Fibroblast of peridontal ligament (primary cell): ENCODE data around the gene NID2.

Experiments used
- DNase-seq: peaks from one replicate; pipeline ENCODE4 v3.0.0-alpha.2; 2010; ENCODE audit errors: extremely low read depth

Gene NID2

DNA sequence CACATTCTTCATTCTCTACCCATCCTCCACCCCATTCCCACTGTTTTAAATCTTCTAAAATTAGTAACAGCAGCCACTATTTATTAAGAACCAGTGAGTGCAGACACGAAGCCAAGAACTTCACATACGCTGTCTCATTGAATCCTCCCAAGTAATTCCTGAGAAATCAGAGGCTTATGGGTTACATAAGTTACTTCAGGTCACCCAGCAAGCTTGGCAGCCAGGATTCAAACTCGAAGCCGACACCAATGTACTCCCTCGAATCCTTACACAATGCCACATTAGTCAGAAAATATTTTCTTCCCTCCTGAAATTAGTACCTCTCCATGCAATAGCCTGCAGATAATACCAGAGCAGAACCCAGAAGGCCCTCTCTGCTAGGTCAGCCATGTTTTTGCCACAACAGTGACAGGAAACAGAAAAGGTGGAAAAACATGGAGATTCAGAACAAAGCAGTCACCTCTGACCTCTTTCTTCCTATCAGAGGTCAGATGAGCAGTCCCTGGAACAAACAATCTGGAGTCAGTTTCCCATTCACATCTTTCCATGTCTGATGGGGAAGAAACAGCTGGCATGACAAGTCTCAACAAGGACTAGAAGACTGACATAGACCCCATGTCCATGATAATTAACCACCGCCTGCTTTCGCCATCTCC lies 16.4 kb downstream of the NID2 start:
- DNase-seq = peak; percentile 81

DNA sequence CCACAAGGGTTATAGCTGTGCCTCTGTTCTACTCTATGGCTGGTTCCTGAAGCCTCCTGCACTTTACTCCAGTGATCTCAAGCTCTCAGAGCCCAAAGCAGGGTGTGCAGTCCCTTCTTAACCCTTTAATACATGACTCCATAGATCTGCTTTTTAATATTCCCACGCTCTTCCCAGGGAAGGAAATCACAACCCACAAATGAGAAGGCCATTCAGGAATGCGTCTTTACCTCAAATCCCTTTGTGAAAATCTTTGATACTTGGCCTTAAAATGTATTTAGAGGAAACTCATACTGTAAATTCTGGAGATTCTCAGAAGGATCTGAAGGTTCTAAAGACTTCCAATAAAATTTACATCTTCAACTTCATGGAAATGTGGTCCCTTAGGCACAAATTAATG lies 17.0 kb downstream of the NID2 start:
- DNase-seq = peak; percentile 75

DNA sequence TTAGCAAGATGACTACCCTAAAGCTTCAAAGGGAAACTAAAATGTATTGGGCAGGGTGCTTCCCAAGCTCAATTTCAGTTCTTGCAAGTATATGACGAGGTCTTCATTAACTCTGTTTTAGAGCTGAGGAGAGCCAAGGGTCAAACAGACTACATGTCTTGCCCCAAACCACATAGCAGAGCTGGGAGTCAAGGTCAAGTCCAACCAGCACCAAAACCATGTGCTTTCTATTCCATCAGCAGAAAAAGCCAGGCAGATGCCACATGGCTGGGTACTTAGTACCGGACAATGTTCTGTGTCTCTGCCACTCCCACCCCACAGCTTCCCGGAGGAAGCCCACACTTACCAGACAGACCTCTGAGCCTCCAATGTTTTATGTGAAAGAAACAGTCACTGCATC lies 17.6 kb downstream of the NID2 start:
- DNase-seq = peak; percentile 80

DNA sequence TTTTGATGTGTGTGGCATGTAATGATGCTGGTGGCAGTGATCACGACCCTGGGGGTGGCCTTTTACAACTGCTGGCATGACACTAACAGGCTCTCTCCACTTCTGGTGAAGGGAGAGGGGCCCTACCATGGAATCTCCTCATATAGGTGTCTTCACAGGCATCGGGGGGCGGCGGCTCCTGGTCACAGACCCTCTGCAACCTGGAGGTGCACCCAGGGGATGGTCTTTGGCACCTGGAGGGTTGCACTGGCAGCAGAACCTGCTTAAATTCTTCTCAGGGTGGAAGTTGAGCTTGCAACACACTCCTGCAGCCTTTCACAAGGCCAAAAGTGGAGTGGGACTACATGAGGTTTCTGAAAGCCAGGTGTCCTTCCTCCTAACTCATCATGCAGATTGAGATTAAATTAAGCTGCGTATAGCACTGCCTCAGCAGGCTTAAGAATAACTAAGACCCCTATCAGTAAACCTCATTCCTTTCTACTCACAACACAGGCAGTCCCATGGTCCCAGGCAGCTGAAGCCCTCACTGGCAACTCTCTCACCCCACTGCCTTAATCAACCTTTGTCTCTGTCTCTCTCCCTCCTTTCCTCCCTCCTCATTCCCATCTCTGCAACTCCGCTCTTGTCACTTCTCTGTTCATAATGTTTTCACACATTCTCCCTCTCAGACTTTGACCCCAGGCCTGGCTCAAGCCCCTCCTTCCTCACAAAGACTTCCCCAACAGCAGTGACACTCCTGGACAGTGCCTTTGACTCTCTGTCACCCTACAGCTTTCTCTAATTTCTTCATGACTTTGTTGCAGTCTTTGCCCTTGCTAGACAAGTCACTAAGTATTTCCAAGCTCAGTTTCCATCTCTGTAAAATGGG lies 18.9 kb downstream of the NID2 start:
- DNase-seq = no peak

DNA sequence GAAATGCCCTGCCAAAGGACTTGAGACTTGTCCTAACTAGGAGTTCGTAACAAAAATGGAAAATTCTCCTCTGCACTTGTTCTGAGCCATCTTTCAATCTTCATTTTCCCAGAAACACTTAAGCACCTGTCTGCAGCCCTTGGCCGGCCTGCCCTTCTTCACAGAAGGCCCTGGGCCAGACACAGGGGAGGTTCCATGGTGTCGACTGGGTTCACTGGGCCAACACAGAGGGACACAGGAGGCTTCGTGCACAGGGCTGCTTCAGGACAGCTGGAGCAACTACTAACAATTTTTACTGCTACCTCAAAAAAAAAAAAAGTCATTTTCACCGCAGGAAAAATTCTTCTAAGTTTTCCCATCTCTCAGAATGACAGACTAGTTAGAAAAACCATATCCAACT lies 19.6 kb downstream of the NID2 start:
- no peak for DNase-seq

DNA sequence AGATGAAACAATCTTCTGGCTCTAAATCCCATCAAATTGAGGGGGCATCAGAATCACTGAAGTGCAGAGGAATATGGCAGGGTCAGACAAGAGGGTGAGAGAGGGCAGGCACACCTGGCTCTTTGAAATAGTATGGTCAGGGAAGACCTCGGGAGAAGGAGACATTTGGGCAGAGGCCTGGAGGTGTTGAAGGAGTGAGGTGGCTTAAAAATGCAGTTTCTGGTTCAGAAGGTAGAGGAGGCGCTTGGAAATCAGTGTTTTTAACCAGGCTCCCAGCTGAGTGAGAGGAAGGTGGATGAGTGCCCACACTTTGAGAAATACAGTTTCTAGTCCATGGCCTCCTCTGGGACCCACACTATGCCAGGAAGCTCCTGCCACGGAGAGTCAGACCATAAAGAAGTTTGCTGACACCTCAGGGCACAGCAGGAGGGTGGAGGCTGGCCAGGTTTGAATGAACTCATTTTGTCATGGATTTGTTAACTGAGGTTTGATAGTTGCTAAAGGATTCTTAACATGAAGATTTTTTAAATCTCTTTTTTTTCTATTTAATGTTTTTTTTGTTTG lies 20.1 kb downstream of the NID2 start:
- peak; percentile 35 for DNase-seq

DNA sequence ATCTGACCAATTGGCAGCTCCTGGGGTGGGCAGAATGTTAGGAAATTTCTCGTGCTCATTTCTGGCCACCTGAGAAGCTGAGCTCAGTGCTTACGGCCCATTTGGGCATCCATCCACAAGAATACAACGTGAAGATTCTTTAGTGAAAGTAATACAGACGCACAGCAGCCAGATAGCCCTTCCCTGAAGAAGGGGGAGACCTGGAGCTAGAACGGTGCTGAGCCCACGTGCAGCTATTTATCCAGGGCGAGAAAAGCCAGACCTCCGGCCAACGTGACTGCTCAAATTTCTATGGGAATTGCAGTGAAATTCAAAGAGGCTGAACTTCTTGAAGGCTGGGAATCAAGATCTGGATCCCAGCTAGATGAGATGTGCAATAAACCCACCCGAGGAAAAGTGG lies 20.7 kb downstream of the NID2 start:
- no peak for DNase-seq

DNA sequence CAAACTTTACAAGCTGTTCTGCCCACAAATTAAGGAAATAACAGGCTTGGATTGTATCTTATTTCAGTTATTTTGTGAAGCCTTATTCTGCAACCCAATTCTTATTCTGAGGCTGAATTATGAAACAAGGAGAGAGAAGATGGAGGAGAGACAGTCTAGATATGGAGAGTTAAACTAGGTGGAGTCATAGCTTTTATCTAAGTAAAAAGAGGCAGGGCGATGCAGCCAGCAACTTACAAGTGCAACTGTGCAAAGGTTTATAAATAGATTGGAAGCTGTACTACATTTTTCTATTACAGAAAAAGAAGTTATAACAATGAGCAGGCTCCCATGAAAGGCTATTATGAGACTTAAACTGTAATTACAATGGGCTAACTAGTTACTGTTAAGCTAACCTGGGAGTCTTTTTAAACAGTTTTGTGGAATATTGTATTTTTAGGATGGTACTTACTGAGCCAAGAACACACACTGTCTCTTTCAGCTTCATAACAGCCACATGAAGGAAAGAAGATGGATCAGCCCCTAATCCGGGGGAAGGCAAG lies 22.4 kb downstream of the NID2 start:
- peak; percentile 28 for DNase-seq

DNA sequence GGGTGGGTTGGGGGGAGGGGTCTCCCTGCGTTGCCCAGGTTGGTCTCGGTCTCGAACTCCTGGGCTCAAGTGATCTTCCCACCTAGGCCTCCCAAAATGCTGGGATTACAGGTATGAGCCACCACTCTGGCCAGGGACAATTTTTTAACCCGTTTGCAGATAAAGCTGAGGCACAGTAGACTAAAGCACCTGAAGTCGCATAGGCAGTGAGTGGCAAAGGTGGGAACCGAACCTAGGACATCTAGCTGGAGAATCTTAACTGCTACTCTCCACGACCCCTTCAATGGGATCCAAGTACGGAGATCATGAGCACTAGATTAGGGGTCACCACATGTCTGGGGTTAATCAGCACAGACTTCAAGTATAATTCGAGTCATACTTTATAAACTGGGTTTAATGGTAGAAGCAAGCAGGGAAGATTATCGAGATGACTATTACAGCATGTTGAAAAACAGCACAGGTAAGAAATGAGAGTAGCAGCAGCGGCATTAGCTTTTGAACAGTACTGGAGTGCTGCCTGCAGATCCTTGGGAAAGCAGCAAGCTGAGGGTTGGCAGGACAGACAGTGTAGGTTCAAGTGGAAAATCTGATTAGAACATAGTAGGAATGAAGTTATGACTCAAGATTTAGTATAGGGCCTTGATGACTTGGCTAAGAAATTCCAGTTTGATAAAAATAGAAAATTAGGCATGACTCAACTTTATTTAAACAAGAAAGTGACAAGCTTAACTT lies 23.9 kb downstream of the NID2 start:
- DNase-seq = peak; percentile 92

DNA sequence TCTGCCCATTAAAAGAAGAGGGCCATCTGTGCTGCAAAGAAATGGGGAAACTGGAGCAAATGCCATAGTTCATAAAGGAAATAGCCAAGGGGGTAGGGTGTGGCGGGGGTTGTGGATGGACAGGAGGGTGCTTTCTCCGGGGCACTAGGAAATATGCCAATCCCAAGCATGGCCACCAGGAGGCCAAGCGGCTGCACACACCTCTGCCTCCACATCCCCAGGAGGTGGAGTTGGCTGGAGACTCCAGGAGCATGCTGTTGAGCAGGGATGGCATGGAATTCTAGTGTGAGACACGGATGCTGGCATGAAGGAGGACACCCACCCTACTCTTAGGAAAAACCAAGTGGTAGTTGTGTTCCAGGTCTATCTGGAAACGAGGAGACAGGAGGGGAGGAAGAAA lies 25.2 kb downstream of the NID2 start:
- DNase-seq = no peak

DNA sequence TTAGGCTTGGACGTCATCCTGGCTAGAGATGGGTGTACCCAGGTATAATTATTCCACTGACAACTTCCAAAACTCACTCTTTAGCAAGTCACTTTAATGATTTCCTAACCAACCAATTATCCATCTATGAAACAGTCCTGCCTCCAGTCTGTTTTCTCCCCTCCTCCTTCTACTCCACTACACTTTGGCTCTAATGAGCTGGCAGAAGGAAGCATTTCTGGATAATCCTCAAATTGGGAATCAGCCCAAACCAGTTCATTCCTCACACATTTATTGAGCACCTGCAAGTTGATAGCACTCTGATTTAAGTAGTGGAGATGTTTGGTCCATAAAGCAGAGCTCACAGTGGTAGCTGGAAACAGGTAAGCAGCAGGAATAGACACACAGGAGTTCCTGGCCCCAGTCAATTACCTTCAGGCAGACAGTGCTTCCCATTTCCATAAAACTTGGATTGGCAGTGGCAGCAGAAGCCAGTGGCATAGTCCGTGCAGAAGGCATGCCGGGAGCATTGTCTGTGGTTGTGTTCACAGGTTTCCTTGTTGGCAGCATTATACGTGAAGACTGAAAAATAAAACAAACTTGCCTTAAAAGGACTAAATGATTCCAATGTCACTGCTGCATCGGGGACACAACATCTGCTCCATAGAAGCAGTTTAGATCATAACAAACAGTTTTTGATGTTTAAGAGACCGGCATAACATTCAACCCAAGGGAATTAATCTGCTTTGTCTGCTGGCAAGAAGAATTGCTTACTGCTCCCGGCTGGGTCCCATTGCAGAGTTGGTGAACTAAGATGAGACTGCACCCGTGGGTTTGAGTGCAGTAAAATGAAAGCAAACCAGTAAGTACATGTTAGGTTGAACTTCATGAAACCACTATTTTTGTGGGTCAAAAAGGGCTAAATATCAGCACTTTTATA lies 26.2 kb downstream of the NID2 start:
- DNase-seq = peak; percentile 35

DNA sequence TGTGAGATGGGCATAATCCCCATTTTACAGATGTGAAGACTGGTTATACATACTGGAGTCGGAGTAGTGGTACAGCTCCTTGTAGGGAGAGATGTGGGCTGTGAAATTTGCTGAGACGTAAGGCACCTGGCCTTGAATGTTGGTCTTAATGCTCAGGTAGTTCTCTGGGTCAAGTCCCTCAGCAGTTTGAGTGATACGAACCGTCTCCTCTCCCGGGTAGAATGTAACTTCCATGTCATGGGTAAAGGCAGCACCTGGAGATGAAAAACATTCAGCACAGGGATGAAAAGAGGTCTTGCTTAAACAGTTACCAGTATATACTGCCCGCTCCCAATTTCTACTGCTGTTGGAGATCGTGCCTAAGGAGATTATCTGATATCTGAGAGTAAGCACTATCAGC lies 28.3 kb downstream of the NID2 start:
- DNase-seq = no peak

DNA sequence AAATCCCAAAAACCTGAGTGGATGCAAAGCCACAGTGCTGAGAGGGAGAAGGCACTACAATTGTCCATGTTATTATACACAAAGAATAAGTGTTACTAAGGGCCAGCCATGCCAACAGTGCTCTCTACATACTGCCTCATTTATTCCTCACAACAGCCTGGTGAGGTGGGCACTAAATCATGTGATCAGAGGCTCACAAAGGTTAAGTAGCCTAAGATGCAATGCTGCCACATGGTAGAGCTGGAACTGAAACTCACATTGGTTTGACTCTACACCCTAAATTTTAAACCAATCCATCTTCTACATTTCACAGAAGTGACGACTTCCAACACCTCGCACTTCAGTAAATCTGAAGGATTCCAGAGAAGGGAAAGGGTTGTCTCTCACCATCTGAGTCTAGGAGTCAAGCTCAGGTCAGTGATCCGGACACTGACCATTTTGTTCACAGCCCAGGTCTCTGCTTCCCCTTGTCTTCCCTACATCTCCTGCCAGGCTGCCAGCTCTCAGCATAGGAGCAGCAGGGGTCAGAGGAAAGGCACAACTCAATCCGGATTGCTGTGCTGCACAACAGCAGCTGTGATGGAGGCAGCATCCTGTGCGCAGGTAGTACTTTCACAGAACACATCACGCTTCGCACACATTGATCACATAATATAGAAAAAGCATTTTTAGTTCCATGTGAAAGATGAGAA lies 29.6 kb downstream of the NID2 start:
- no peak for DNase-seq

DNA sequence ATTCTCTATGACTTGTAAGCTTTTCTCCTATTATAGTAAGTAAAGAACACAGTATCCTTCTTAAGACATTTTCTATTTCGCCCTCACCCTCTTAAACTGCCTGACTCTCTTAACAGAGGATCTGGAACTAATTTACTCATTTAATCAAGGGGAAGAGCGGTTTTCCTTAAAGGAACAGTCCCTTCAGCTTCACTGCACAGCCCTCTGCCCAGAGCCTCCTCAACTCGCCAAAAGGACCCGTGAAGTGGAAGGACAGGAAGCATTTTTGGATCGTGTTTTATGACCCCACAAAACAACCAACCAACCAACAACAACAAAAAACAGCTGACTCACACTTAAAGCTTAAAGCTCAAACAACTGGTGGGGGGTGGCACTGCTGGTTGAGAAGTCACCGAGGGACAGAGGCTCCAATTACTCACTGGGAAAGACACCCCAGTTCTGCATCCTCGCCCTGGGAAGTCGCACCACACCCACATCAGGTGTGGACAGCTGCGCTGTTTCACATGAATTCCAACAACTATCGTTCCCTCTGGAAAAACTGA lies 35.7 kb downstream of the NID2 start:
- peak; percentile 82 for DNase-seq

DNA sequence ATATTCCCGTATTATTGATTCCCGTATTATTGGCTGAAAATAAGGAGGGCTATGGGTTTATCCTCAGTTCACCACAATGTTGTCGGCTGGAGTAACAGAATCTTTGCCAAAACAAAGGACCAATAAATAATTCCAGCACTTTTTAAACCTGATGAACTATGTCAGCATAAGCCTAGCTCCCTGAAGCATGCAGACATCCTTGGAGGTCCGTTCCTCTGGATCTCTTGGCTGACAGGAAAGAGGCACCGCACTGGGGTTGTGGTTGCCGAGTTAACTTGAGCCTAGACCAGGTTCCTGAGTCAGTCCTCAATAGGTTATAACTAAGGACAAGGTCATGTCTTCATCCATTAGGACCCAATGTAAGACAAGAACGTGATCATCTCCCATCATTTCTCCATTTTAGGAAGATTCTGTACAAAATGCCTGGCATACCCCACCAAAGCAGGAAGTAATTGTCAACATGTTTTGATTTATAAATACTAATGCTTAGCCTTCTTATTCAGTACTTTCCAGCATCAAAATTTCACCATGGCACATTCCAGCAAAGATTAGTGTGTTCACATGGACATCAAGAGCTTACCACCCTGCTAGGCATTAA lies 36.6 kb downstream of the NID2 start:
- peak; percentile 35 for DNase-seq

DNA sequence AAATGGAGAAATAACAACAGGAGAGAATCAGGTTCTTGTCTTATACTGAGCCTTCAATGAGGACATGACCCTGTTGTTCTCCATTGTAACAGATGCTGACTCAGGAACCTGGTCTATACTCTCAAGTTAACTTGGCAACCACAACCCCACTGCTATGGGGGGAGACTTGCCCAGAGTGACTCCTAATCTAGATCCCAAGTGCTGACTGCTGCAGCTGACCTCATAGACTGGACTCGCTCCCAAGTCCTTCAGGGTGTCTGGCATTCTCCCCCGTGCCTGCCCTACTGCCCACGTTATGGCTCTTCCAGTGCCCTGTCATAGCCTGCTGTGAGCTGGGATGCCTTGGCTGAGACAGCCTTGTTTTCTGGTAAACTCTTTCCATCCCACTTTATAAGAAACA lies 37.1 kb downstream of the NID2 start:
- peak; percentile 89 for DNase-seq

DNA sequence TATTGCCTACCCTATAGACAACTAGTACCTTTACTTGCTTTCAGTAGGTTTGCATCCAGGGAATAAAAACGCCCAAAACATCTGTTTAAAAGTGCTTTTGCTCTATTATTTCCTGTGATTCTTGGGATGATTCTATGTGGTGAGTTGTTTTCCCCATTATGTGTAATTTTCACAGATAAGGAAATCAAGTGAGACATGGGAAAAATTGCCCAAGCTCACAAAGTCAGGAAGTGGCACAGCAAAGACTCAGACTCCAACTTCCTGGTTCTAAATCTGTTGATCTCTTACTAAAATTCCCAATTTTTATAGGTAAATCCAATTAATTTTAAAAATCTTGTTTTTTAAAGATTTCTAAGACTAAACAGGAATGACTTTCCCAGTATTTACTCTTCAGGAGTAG lies 39.0 kb downstream of the NID2 start:
- DNase-seq = no peak

DNA sequence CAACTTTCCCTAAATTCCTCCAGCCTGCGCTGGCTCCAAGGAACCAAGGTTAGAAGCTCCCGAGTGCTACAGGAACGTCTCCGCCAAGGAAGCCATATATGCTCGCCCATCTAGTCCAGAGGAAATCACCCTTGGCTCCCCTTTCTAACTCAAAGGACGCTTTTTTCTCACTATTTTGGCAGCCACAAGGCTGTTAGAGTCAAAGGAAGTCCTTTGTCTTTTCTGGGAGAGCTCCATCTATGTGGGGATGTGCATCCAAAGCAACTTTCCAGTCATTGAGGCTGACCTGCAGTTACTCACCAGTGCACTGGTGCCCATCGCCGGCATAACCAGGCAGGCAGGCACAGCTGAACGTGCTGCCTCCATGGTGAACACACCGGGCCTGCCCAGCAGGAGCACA lies 42.0 kb downstream of the NID2 start:
- DNase-seq = no peak

DNA sequence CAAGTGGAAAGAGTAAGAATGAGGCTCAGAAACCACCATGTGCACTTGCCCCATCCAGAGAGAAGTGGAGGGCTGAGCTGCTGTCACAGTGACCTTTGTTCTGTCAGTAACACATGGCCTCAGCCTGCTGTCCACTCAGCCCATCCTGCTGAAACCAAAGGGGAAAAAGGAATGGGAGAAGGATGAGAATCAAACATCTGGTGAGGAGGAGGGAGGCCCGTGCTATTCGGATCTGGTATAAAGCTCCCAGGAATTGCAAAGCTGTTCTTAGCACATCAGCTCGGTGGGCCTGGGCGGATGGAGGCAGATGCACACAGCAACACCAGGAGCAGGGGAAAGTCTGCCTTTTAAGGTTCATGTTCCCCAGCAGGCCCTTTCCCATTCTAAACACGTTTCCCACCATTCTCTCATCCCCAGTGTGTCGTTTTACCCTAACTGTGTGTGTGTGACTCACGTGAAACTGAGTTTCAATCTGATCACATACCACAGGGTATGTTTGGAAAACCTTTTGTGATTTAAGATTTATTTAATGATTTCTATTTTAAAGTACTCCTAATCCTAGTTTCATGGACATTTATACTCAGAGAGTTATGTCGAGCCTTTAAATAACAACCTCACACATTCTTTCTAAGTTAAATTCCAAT lies 42.7 kb downstream of the NID2 start:
- DNase-seq = no peak
